GM12878 (cell line): ENCODE data around the gene NEBL. TPM values are rescaled to one million over a fixed set of nuclear protein-coding genes. Genes with fewer than 3 reads are reported as not detected.

Source experiments
- ATAC-seq: fragments of 200-7000 bp; cut with Tn5 transposase; 3 replicates; pipeline ENCODE4 v1.9.1; 2020; ENCODE audit warnings: mild to moderate bottlenecking, moderate library complexity
- BruUV-seq: library from RNA; stranded (reverse); fragments of 400-500 nt; replicated peaks from 2 replicates; lab custom pipeline; 2021; lab: Mats Ljungman, UMichigan
- CTCF ChIA-PET: fragments of 300-600 bp; sonication (Branson Sonifier 250); formaldehyde crosslinking; extraction: SDS; loops from one replicate; lab custom pipeline; 2021; ENCODE audit warnings: inconsistent platforms; lab: Yijun Ruan, JAX
- POLR2A ChIA-PET: fragments of 350-600 bp; formaldehyde crosslinking; extraction: SDS; loops from one replicate; lab custom pipeline; 2021; ENCODE audit warnings: inconsistent platforms; lab: Charles Lee
- RAD21 ChIA-PET: fragments of 300-600 bp; sonication (Branson Sonifier 250); formaldehyde crosslinking; loops from one replicate; lab custom pipeline; 2023; ENCODE audit warnings: antibody characterized with exemption; ENCODE audit not compliant: unreplicated experiment; lab: Charles Lee
- SMC1A ChIA-PET: fragments of 300-600 bp; sonication (Branson Sonifier 250); formaldehyde crosslinking; loops from one replicate; lab custom pipeline; 2023; ENCODE audit not compliant: unreplicated experiment, uncharacterized antibody; lab: Charles Lee
- DNase-seq: peaks from one replicate; pipeline ENCODE4 v3.0.0-alpha.2; 2011; ENCODE audit warnings: low read depth, low spot score
- FAIRE-seq: peaks from 3 replicates; lab custom pipeline; 2011; peaks lifted over from hg19 to GRCh38; lab: Jason Lieb, UNC
- H2AFZ ChIP-seq: 2 replicates; pipeline ENCODE4 v1.6.0; 2011; ENCODE audit warnings: low read depth, low read length, control low read depth; ENCODE audit not compliant: control insufficient read depth
- H3K27ac ChIP-seq: 2 replicates; pipeline ENCODE4 v1.5.1; 2011; ENCODE audit warnings: control low read depth; ENCODE audit not compliant: control insufficient read depth, insufficient read depth
- H3K27me3 ChIP-seq, 2 experiments: replicated peaks in 1 of 2; 2 replicates each; pipeline versions ENCODE4 v1.6.0 to v1.6.1; 2011; ENCODE audit warnings: low read length in 1 of 2; ENCODE audit not compliant: control insufficient read depth in 2 of 2, insufficient read depth in 2 of 2
- H3K36me3 ChIP-seq, 2 experiments: 2 replicates each; pipeline ENCODE4 v1.5.1; 2011; ENCODE audit warnings: low read length in 1 of 2; ENCODE audit not compliant: control insufficient read depth in 2 of 2, insufficient read depth in 2 of 2
- H3K4me1 ChIP-seq: 2 replicates; pipeline ENCODE4 v1.6.1; 2011; ENCODE audit warnings: mild to moderate bottlenecking, low read length, moderate library complexity, mixed read lengths; ENCODE audit not compliant: control insufficient read depth, insufficient read depth
- H3K4me2 ChIP-seq: 2 replicates; pipeline ENCODE4 v1.6.0; 2011; ENCODE audit warnings: control low read depth; ENCODE audit not compliant: control insufficient read depth, insufficient read depth
- H3K4me3 ChIP-seq: fragments of 200-600 bp; sonication (generic); 2 replicates; pipeline ENCODE4 v1.5.1; 2016
- H3K79me2 ChIP-seq: 2 replicates; pipeline ENCODE4 v1.6.0; 2011; ENCODE audit warnings: low read length; ENCODE audit not compliant: control insufficient read depth, insufficient read depth
- H3K9ac ChIP-seq: 2 replicates; pipeline ENCODE4 v1.8.0; 2011; ENCODE audit warnings: low read length, control low read depth, mixed read lengths; ENCODE audit not compliant: control insufficient read depth, insufficient read depth
- H3K9me3 ChIP-seq: replicated peaks from 3 replicates; pipeline ENCODE4 v1.5.1; 2011; ENCODE audit warnings: mild to moderate bottlenecking, low read length; ENCODE audit not compliant: control insufficient read depth, insufficient read depth
- H4K20me1 ChIP-seq: 2 replicates; pipeline ENCODE4 v1.6.0; 2011; ENCODE audit not compliant: control insufficient read depth, insufficient read depth
- BRCA1 ChIP-seq: IDR thresholded peaks from 2 replicates; pipeline ENCODE4 v1.6.1; 2011; ENCODE audit warnings: low read depth, low read length, improper control_type of control experiment
- FOXM1 ChIP-seq: IDR thresholded peaks from 2 replicates; pipeline ENCODE4 v1.6.1; 2012; ENCODE audit warnings: low read depth, mild to moderate bottlenecking, inconsistent platforms, low read length, moderate library complexity
- KDM1A ChIP-seq: fragments of 200-600 bp; sonication (generic); IDR thresholded peaks from 2 replicates; pipeline ENCODE4 v1.6.1; 2016; ENCODE audit warnings: borderline replicate concordance
- MYB ChIP-seq: fragments of 150-350 bp; IDR thresholded peaks from 2 replicates; pipeline ENCODE4 v1.6.1; 2014; ENCODE audit warnings: mild to moderate bottlenecking, low read depth, low read length, borderline replicate concordance
- NR2C1 ChIP-seq: fragments of 450-650 bp; IDR thresholded peaks from 2 replicates; pipeline ENCODE4 v1.6.1; 2017; ENCODE audit warnings: antibody characterized with exemption, mild to moderate bottlenecking, moderate library complexity
- POLR2AphosphoS2 ChIP-seq: IDR thresholded peaks from 2 replicates; pipeline ENCODE4 v1.6.1; 2011; ENCODE audit warnings: low read depth, mild to moderate bottlenecking, low read length, improper control_type of control experiment, moderate library complexity
- SRF ChIP-seq, 2 experiments: IDR thresholded peaks; 2 replicates each; pipeline ENCODE4 v1.6.1; 2011; ENCODE audit warnings: low read depth in 2 of 2, low read length in 2 of 2, mild to moderate bottlenecking in 1 of 2, moderate library complexity in 1 of 2
- STAT3 ChIP-seq: IDR thresholded peaks from 2 replicates; pipeline ENCODE4 v1.6.1; 2011; ENCODE audit warnings: low read depth, low read length, improper control_type of control experiment
- SUZ12 ChIP-seq: fragments of 200-600 bp; sonication (generic); IDR thresholded peaks from one replicate; pipeline ENCODE4 v1.6.1; 2018; ENCODE audit warnings: antibody characterized with exemption, mild to moderate bottlenecking; ENCODE audit not compliant: unreplicated experiment
- TARDBP ChIP-seq: IDR thresholded peaks from 2 replicates; pipeline ENCODE4 v1.6.1; 2016; ENCODE audit warnings: borderline replicate concordance
- ZNF24 ChIP-seq: fragments of 450-650 bp; IDR thresholded peaks from 2 replicates; pipeline ENCODE4 v1.6.1; 2017; ENCODE audit warnings: antibody characterized with exemption, mild to moderate bottlenecking
- ZSCAN29 ChIP-seq: fragments of 450-650 bp; IDR thresholded peaks from 2 replicates; pipeline ENCODE4 v1.6.1; 2017; ENCODE audit warnings: mild to moderate bottlenecking, moderate library complexity
- WGBS: methylation state at CpG from one replicate; pipeline ENCODE4 v1.1.6; 2016; ENCODE audit warnings: low lambda C conversion rate; ENCODE audit not compliant: insufficient replicate concordance, insufficient coverage; ENCODE audit errors: missing lambda C conversion rate; 5-methylcytosine and 5-hydroxymethylcytosine counted together
- in situ Hi-C: fragments of 300-500 bp; cut with MboI; formaldehyde crosslinking; loops from 9 replicates; pipeline ENCODE4 v1.14.3; 2018; ENCODE audit warnings: mixed read lengths
- intact Hi-C: fragments of 100-400 bp; cut with micrococcal nuclease; formaldehyde crosslinking; loops from one replicate; pipeline ENCODE4 v1.14.2; 2022; ENCODE audit not compliant: unreplicated experiment
- polyA plus RNA-seq, 11 experiments: library from polyadenylated mRNA; depleted of rRNA in 4 of 11; unstranded in 6 of 11; stranded (reverse) in 5 of 11; fragments of >200 nt; fragmentation: Nextera tagmentation in 4 of 11; fragmentation: Illumina TruSeq in 1 of 11; extraction: Ambion mirVana in 4 of 11; extraction: Trizol in 1 of 11; gene quantifications; 1 replicate in 1 of 11; 2 replicates in 10 of 11; pipeline versions ENCODE4 v1.2.1 to v1.2.3, GENCODE V29; 2011 to 2016; ENCODE audit warnings: inconsistent platforms in 2 of 11, missing spikeins in 2 of 11, low read depth in 1 of 11
- total RNA-seq, 4 experiments: library from RNA; depleted of rRNA in 3 of 4; stranded (reverse); fragments of >200 nt in 3 of 4; fragmentation: Illumina TruSeq in 1 of 4; extraction: Trizol in 1 of 4; gene quantifications; 2 replicates each; pipeline versions ENCODE4 v1.2.1 to v1.2.3, GENCODE V29; 2013 to 2021
- TF ChIP-seq, protein P1 (sequence below): IDR thresholded peaks from 2 replicates; pipeline ENCODE4 v1.6.1; 2012; ENCODE audit warnings: mild to moderate bottlenecking, low read depth, low read length
- TF ChIP-seq, protein P2 (sequence below): IDR thresholded peaks from 2 replicates; pipeline ENCODE4 v1.6.1; 2012; ENCODE audit warnings: low read depth, low read length, improper control_type of control experiment
- TF ChIP-seq, protein P3 (sequence below): fragments of 450-650 bp; formaldehyde crosslinking; IDR thresholded peaks from 2 replicates; pipeline ENCODE4 v1.4.0; 2022; ENCODE audit warnings: mild to moderate bottlenecking, moderate library complexity

NEBL gene
- total and polyA plus RNA-seq, 10 of the 15 experiments (the other 5 are each of a cell fraction or from before 2014, with no cell fraction given): 0.04 to 0.56 (median 0.11) TPM; not detected in 6

DNA sequence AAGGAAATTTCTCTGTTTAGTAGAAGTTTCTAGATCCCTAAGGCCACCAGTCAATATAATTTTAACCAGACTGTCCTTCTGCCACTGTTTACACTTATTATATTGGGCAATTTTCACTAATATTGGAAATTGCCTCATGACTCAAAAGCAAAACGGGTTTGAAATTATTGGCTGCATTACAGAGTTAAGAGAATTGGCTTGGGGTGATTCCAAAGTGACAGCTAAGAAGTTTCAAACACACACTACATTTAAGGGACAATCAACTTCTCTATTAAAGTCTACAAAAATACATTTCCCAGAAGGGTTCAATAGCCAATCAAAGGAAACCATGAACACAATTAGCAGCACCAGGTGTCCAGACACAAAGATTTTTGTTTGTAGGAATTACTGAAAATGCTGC, 111.9 kb downstream of the NEBL start (continued):
- TF ChIP-seq STAT3: no peak
- no peak for TF ChIP-seq BRCA1
- no peak for TF ChIP-seq ZNF24

DNA sequence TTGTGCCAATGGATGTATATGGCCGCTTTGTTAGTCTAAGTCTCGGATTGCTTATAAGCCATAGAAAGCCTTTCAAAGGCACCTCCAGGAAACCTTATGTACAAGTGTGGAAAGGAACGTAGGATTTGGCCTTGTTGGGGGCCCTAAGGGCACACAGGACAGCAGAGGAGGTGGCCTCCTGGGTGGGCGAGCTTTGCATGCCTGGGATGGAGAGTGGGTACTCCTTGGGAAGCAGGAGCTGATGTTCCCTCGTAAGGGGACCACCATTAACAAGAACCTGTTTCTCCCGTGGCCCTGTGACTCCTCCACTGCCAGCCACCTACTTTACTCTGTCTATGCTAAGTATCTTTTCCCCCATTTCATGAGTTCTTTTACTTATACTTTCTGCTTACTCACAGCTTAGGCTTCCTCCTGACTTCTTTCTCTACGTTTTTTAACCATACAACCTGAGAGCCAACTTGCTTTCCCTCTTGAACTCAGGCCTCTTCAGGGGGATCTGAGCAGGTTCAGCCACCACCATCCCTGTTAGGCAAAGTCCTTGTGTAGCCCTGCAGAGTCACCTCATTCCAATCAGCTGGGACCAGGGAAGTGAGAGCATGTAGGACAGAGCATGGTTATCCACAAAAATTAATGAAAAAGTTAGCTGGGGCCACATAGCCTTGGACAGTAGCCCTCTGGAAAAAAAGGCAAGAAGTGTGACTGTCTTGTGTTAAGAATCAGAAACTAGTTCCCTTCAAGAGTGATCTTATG, 118.9 kb downstream of the NEBL start:
- Histone ChIP-seq H3K4me1 (no peaks in the 10 kb centered on the region), H3K4me2 (no peak overlapping the region), H3K79me2 (no peaks in the 10 kb centered on the region), H4K20me1 (no peaks in the 10 kb centered on the region), H3K27me3 (no peaks in the 10 kb centered on the region), H3K4me3 (no peak overlapping the region), H3K36me3 (no peaks in the 10 kb centered on the region), H3K9me3 (no peaks in the 10 kb centered on the region), H2AFZ (no peak overlapping the region), H3K27ac (no peak overlapping the region), H3K9ac (no peak overlapping the region)
- POLR2A ChIA-PET: no interaction called here
- in situ Hi-C loops: no loop called here
- RAD21 ChIA-PET: no interaction called here
- BruUV-seq: no TSS peak
- WGBS: 16% methylated on average over 7 of the region's 7 CpGs
- FAIRE-seq (no peak), DNase-seq (no peak), ATAC-seq (no peak)
- CTCF ChIA-PET: no interaction called here
- intact Hi-C loops: no loop called here
- SMC1A ChIA-PET: interaction anchor here (1.2 kb wide), 1 partner anchor 10 kb away, joined by 3 read pairs; no protein-coding TSS in a partner anchor
- TF ChIP-seq, protein P1, sequence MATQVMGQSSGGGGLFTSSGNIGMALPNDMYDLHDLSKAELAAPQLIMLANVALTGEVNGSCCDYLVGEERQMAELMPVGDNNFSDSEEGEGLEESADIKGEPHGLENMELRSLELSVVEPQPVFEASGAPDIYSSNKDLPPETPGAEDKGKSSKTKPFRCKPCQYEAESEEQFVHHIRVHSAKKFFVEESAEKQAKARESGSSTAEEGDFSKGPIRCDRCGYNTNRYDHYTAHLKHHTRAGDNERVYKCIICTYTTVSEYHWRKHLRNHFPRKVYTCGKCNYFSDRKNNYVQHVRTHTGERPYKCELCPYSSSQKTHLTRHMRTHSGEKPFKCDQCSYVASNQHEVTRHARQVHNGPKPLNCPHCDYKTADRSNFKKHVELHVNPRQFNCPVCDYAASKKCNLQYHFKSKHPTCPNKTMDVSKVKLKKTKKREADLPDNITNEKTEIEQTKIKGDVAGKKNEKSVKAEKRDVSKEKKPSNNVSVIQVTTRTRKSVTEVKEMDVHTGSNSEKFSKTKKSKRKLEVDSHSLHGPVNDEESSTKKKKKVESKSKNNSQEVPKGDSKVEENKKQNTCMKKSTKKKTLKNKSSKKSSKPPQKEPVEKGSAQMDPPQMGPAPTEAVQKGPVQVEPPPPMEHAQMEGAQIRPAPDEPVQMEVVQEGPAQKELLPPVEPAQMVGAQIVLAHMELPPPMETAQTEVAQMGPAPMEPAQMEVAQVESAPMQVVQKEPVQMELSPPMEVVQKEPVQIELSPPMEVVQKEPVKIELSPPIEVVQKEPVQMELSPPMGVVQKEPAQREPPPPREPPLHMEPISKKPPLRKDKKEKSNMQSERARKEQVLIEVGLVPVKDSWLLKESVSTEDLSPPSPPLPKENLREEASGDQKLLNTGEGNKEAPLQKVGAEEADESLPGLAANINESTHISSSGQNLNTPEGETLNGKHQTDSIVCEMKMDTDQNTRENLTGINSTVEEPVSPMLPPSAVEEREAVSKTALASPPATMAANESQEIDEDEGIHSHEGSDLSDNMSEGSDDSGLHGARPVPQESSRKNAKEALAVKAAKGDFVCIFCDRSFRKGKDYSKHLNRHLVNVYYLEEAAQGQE: no peak
- TF ChIP-seq KDM1A (no peak), NR2C1 (no peak), TARDBP (no peak), ZSCAN29 (no peak), FOXM1 (no peak), SRF (IDR thresholded peaks at IDR 0.05; ENCODE audit: low read depth in 2 of 2, low read length in 2 of 2) (no peak), SUZ12 (no peak), MYB (no peak), POLR2AphosphoS2 (no peak)
- TF ChIP-seq, protein P2, sequence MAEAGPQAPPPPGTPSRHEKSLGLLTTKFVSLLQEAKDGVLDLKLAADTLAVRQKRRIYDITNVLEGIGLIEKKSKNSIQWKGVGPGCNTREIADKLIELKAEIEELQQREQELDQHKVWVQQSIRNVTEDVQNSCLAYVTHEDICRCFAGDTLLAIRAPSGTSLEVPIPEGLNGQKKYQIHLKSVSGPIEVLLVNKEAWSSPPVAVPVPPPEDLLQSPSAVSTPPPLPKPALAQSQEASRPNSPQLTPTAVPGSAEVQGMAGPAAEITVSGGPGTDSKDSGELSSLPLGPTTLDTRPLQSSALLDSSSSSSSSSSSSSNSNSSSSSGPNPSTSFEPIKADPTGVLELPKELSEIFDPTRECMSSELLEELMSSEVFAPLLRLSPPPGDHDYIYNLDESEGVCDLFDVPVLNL: no peak
- TF ChIP-seq, protein P3, sequence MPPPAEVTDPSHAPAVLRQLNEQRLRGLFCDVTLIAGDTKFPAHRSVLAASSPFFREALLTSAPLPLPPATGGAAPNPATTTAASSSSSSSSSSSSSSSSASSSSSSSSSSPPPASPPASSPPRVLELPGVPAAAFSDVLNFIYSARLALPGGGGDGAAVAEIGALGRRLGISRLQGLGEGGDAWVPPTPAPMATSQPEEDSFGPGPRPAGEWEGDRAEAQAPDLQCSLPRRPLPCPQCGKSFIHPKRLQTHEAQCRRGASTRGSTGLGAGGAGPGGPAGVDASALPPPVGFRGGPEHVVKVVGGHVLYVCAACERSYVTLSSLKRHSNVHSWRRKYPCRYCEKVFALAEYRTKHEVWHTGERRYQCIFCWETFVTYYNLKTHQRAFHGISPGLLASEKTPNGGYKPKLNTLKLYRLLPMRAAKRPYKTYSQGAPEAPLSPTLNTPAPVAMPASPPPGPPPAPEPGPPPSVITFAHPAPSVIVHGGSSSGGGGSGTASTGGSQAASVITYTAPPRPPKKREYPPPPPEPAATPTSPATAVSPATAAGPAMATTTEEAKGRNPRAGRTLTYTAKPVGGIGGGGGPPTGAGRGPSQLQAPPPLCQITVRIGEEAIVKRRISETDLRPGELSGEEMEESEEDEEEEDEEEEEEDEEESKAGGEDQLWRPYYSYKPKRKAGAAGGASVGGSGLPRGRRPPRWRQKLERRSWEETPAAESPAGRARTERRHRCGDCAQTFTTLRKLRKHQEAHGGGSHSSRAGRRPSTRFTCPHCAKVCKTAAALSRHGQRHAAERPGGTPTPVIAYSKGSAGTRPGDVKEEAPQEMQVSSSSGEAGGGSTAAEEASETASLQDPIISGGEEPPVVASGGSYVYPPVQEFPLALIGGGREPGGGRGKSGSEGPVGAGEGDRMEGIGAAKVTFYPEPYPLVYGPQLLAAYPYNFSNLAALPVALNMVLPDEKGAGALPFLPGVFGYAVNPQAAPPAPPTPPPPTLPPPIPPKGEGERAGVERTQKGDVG (CRISPR knock-in tag): no peak
